Loucy (cell line): Measurements from ENCODE around the gene MEGF8.

Source experiments
- H2AFZ ChIP-seq: fragments of 200-600 bp; sonication (generic); 2 replicates; pipeline ENCODE4 v1.6.0; 2016; ENCODE audit warnings: antibody characterized with exemption, mild to moderate bottlenecking, low read length, moderate library complexity
- H3F3A ChIP-seq: fragments of 200-600 bp; 2 replicates; pipeline ENCODE4 v1.6.0; 2016; ENCODE audit warnings: antibody characterized with exemption, low read depth, mild to moderate bottlenecking
- H3K27me3 ChIP-seq: fragments of 200-600 bp; sonication (generic); 2 replicates; pipeline ENCODE4 v1.6.1; 2014; ENCODE audit warnings: low read length, mild to moderate bottlenecking; ENCODE audit not compliant: insufficient read depth, poor library complexity, severe bottlenecking
- H3K36me3 ChIP-seq: fragments of 200-600 bp; sonication (generic); 2 replicates; pipeline ENCODE4 v1.6.1; 2016; ENCODE audit warnings: low read length; ENCODE audit not compliant: insufficient read depth
- H3K4me1 ChIP-seq: fragments of 200-600 bp; sonication (generic); 2 replicates; pipeline ENCODE4 v1.5.1; 2014; ENCODE audit warnings: low read length, mild to moderate bottlenecking; ENCODE audit not compliant: insufficient read depth, poor library complexity, severe bottlenecking
- H3K4me2 ChIP-seq: fragments of 200-600 bp; sonication (generic); 2 replicates; pipeline ENCODE4 v1.6.0; 2014; ENCODE audit warnings: antibody characterized with exemption, low read length, low read depth, mild to moderate bottlenecking; ENCODE audit not compliant: poor library complexity, severe bottlenecking
- H3K4me3 ChIP-seq: fragments of 200-600 bp; sonication (generic); 2 replicates; pipeline ENCODE4 v1.5.1; 2014; ENCODE audit warnings: low read length, mild to moderate bottlenecking, mixed read lengths; ENCODE audit not compliant: poor library complexity, severe bottlenecking
- H3K79me2 ChIP-seq: fragments of 200-600 bp; sonication (generic); 2 replicates; pipeline ENCODE4 v1.6.1; 2014; ENCODE audit warnings: low read length; ENCODE audit not compliant: insufficient read depth
- H3K9ac ChIP-seq: fragments of 200-600 bp; sonication (generic); 2 replicates; pipeline ENCODE4 v1.6.0; 2014; ENCODE audit warnings: mild to moderate bottlenecking, low read depth, low read length, moderate library complexity; ENCODE audit not compliant: poor library complexity, severe bottlenecking
- H3K9me2 ChIP-seq: fragments of 200-600 bp; sonication (generic); replicated peaks from 2 replicates; pipeline ENCODE4 v1.6.1; 2016; ENCODE audit warnings: low read depth, low read length, mixed read lengths
- H3K9me3 ChIP-seq: fragments of 200-600 bp; sonication (generic); 2 replicates; pipeline ENCODE4 v1.6.1; 2014; ENCODE audit warnings: mild to moderate bottlenecking, antibody characterized with exemption, low read length, low read depth; ENCODE audit not compliant: insufficient read depth
- H4K20me1 ChIP-seq: fragments of 200-600 bp; sonication (generic); 2 replicates; pipeline ENCODE4 v1.6.0; 2014; ENCODE audit warnings: antibody characterized with exemption, low read length, mild to moderate bottlenecking; ENCODE audit not compliant: insufficient read depth, poor library complexity, severe bottlenecking
- CTCF ChIP-seq: fragments of 200-600 bp; sonication (generic); conservative IDR thresholded peaks from 2 replicates; pipeline ENCODE4 v1.5.1; 2014; ENCODE audit warnings: mild to moderate bottlenecking, antibody characterized with exemption, low read length
- EZH2phosphoT487 ChIP-seq: fragments of 200-600 bp; IDR thresholded peaks from 2 replicates; pipeline ENCODE4 v1.6.1; 2018; ENCODE audit warnings: antibody characterized with exemption, mild to moderate bottlenecking, moderate library complexity, borderline replicate concordance

MEGF8 gene

GRCh38 chr19:42355896-42356295, 30.5 kb downstream of the MEGF8 start:
- Histone ChIP-seq H4K20me1 (no peaks in the 10 kb centered on the region), H3K4me2 (no peak overlapping the region), H3K9me2 (no peaks in the 10 kb centered on the region), H3K4me3 (no peak overlapping the region), H3K9me3 (no peaks in the 10 kb centered on the region), H3K9ac (no peak overlapping the region), H3K27me3 (no peaks in the 10 kb centered on the region), H3F3A (no peaks in the 10 kb centered on the region), H3K36me3 (peaks cover 7% of the 10 kb centered on the region; the same call in 1 of the 2 replicates), H2AFZ (no peak overlapping the region), H3K4me1 (no peaks in the 10 kb centered on the region), H3K79me2 (no peaks in the 10 kb centered on the region)
- no peak for TF ChIP-seq CTCF
- no peak for TF ChIP-seq EZH2phosphoT487

- Histone ChIP-seq H4K20me1 (no peaks in the 10 kb centered on the region), H3K9ac (no peak overlapping the region), H3K36me3 (peaks cover 7% of the 10 kb centered on the region; the same call in 1 of the 2 replicates), H3K9me3 (no peaks in the 10 kb centered on the region), H2AFZ (no peak overlapping the region), H3K4me2 (no peak overlapping the region), H3F3A (no peaks in the 10 kb centered on the region), H3K4me1 (no peaks in the 10 kb centered on the region), H3K27me3 (no peaks in the 10 kb centered on the region), H3K79me2 (no peaks in the 10 kb centered on the region), H3K4me3 (no peak overlapping the region), H3K9me2 (no peaks in the 10 kb centered on the region)
- TF ChIP-seq EZH2phosphoT487 = no peak
- no peak for TF ChIP-seq CTCF
These were observed 31.3 kb downstream of the MEGF8 start for GRCh38 chr19:42356686-42357085.

GRCh38 chr19:42357290-42357689, 31.9 kb downstream of the MEGF8 start:
- Histone ChIP-seq H3K9ac (no peak overlapping the region), H3K9me3 (no peaks in the 10 kb centered on the region), H3K4me2 (no peak overlapping the region), H3K4me3 (no peak overlapping the region), H3K36me3 (peaks cover 7% of the 10 kb centered on the region; the same call in 1 of the 2 replicates), H3K9me2 (no peaks in the 10 kb centered on the region), H3K27me3 (no peaks in the 10 kb centered on the region), H4K20me1 (no peaks in the 10 kb centered on the region), H2AFZ (no peak overlapping the region), H3F3A (no peaks in the 10 kb centered on the region), H3K4me1 (no peaks in the 10 kb centered on the region), H3K79me2 (no peaks in the 10 kb centered on the region)
- no peak for TF ChIP-seq EZH2phosphoT487
- TF ChIP-seq CTCF = no peak
